ENCODE measurements around the gene EYS. TPM values are rescaled to one million over a fixed set of nuclear protein-coding genes. Genes with fewer than 3 reads are reported as not detected.

EYS gene
- total RNA-seq, 1 experiment from 2014 or later: not detected

DNA sequence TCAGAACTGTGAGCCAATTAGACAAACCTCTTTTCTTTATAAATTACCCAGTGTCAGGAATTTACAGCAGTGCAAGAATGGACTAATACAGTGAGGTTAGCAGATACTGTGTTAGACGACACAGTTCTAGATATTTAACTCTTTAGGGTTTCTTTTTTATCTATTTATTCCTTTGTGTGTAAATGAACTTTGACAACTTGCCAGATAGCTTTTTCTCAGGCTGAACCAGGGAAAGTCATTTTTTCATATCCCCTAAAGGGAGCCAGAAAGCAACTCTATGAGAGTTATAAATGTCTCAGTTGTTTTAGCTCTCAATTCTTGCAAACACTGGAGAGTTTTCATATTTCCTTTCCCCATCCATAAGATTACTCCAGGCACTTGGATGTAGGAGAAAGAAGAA, 1794.1 kb downstream of the EYS start:
- H3K23me2 ChIP-seq (ENCODE audit: insufficient read length, low read depth, low read length, poor library complexity, severe bottlenecking): no peaks in the 10 kb centered on the region
- H2AFZ ChIP-seq (ENCODE audit: low read length): no peak overlapping the region
- no peaks in the 10 kb centered on the region for H3K4me1 Mint-ChIP-seq
- no peak overlapping the region for H3K4me3 Mint-ChIP-seq
- H2BK120ac ChIP-seq (ENCODE audit: low read depth, low read length, poor library complexity, severe bottlenecking): no peak overlapping the region
- no peak overlapping the region for H3K27ac ChIP-seq (ENCODE audit: insufficient read length, low read depth, low read length)
- H3K14ac ChIP-seq (ENCODE audit: insufficient read depth, low read length): no peak overlapping the region
- no peaks in the 10 kb centered on the region for H3K79me1 ChIP-seq (ENCODE audit: insufficient read depth, low read depth, low read length, poor library complexity, severe bottlenecking)
- H3K9me3 ChIP-seq (ENCODE audit: control insufficient read depth, low read depth, low read length): no peaks in the 10 kb centered on the region
- TF ChIP-seq, protein P1, sequence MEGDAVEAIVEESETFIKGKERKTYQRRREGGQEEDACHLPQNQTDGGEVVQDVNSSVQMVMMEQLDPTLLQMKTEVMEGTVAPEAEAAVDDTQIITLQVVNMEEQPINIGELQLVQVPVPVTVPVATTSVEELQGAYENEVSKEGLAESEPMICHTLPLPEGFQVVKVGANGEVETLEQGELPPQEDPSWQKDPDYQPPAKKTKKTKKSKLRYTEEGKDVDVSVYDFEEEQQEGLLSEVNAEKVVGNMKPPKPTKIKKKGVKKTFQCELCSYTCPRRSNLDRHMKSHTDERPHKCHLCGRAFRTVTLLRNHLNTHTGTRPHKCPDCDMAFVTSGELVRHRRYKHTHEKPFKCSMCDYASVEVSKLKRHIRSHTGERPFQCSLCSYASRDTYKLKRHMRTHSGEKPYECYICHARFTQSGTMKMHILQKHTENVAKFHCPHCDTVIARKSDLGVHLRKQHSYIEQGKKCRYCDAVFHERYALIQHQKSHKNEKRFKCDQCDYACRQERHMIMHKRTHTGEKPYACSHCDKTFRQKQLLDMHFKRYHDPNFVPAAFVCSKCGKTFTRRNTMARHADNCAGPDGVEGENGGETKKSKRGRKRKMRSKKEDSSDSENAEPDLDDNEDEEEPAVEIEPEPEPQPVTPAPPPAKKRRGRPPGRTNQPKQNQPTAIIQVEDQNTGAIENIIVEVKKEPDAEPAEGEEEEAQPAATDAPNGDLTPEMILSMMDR (conservative IDR thresholded peaks at IDR 0.05): no peak
- H4K5ac ChIP-seq (ENCODE audit: insufficient read length, low read depth, low read length): no peak overlapping the region
- no peak overlapping the region for H2BK12ac ChIP-seq (ENCODE audit: insufficient read length, low read depth, low read length)
- H3K4me1 ChIP-seq (ENCODE audit: insufficient read depth, low read length): no peaks in the 10 kb centered on the region
- H3K27me3 Mint-ChIP-seq (ENCODE audit: low read depth): no peaks in the 10 kb centered on the region; the same call in 1 of the 2 replicates
- H3K27ac Mint-ChIP-seq: no peak overlapping the region
- H3K4ac ChIP-seq (ENCODE audit: low read depth, low read length): no peak overlapping the region
- H3T11ph ChIP-seq (ENCODE audit: low read length): no peak overlapping the region
- WGBS (ENCODE audit: extremely low coverage, insufficient read length, low lambda C conversion rate): no CpG with 5 or more reads among the region's 1 CpG
- no peak overlapping the region for H3K9ac ChIP-seq (ENCODE audit: extremely low read depth, insufficient read length, low read length)
- no peak overlapping the region for H2BK5ac ChIP-seq (ENCODE audit: insufficient read length, low read length)
- no peak overlapping the region for H4K8ac ChIP-seq (replicated peaks; ENCODE audit: insufficient read length, low read depth, low read length)
- no peak overlapping the region for H3K56ac ChIP-seq (ENCODE audit: insufficient read length, low read depth, low read length)
- DNase-seq: no peak
- no peak overlapping the region for H3K4me2 ChIP-seq (ENCODE audit: insufficient read depth, insufficient read length, low read length)
- no peak overlapping the region for H3K23ac ChIP-seq (ENCODE audit: insufficient read length, low read depth, low read length)
- H4K20me1 ChIP-seq (ENCODE audit: control insufficient read depth, insufficient read depth, insufficient read length): no peaks in the 10 kb centered on the region
- H3K36me3 Mint-ChIP-seq (ENCODE audit: insufficient read depth in 1 of 3, low read depth in 3 of 3): no peaks in the 10 kb centered on the region; a peak in 1 of 7 replicates
- H3K18ac ChIP-seq (ENCODE audit: insufficient read length, low read depth, low read length): no peak overlapping the region
- no peak overlapping the region for H2BK20ac ChIP-seq (ENCODE audit: low read depth, low read length, poor library complexity, severe bottlenecking)
- no peaks in the 10 kb centered on the region for H3K79me2 ChIP-seq (ENCODE audit: insufficient read depth, low read length)
- no peaks in the 10 kb centered on the region for H3K27me3 ChIP-seq (ENCODE audit: insufficient read depth, low read length)
- no peak overlapping the region for H2BK15ac ChIP-seq (ENCODE audit: low read depth, low read length)
- no peak overlapping the region for H2AK5ac ChIP-seq (ENCODE audit: insufficient read length, low read length)
- H3K9me3 Mint-ChIP-seq: peaks cover 0 to 4% of the 10 kb centered on the region in 2 experiments; a peak in 3 of 5 replicates
- no peak overlapping the region for H4K91ac ChIP-seq (ENCODE audit: insufficient read length, low read depth, low read length)
